Measurements from ENCODE around the gene BTBD16. TPM values are rescaled to one million over a fixed set of nuclear protein-coding genes. Genes with fewer than 3 reads are reported as not detected.

Gene BTBD16
- total and polyA plus RNA-seq, 2 experiments from 2014 or later: 0.09 to 0.16 TPM

- no peak for DNase-seq (ENCODE audit: low read depth in 1 of 2, low spot score in 1 of 2)
These were observed 65.2 kb downstream of the BTBD16 start for GRCh38 chr10:122336332-122336731.

GRCh38 chr10:122336961-122337360, 65.9 kb downstream of the BTBD16 start:
- DNase-seq (ENCODE audit: low read depth in 1 of 2, low spot score in 1 of 2): no peak
- TF ChIP-seq CTCF (IDR thresholded peaks at IDR 0.05; ENCODE audit: low read depth, low read length): no peak
- no peak overlapping the region for H3K4me3 ChIP-seq
- no peak overlapping the region for H3K27ac ChIP-seq
- no peaks in the 10 kb centered on the region for H3K27me3 ChIP-seq
- no peaks in the 10 kb centered on the region for H3K4me1 ChIP-seq (ENCODE audit: low read depth)
- H3K9me3 ChIP-seq (ENCODE audit: low read depth): no peaks in the 10 kb centered on the region
- no peaks in the 10 kb centered on the region for H3K36me3 ChIP-seq

More at GRCh38 chr10:122336332-122336731, 65.2 kb downstream of the BTBD16 start:
- no peaks in the 10 kb centered on the region for H3K9me3 ChIP-seq (ENCODE audit: low read depth)
- H3K4me1 ChIP-seq (ENCODE audit: low read depth): no peaks in the 10 kb centered on the region
- no peak overlapping the region for H3K27ac ChIP-seq
- no peaks in the 10 kb centered on the region for H3K36me3 ChIP-seq
- no peaks in the 10 kb centered on the region for H3K27me3 ChIP-seq
- H3K4me3 ChIP-seq: no peak overlapping the region
- TF ChIP-seq CTCF (IDR thresholded peaks at IDR 0.05; ENCODE audit: low read depth, low read length): no peak

GRCh38 chr10:122338609-122339441, 67.7 kb downstream of the BTBD16 start:
- Histone ChIP-seq H3K4me1 (ENCODE audit: low read depth) (no peaks in the 10 kb centered on the region), H3K9me3 (ENCODE audit: low read depth) (no peaks in the 10 kb centered on the region), H3K27ac (no peak overlapping the region), H3K36me3 (no peaks in the 10 kb centered on the region), H3K27me3 (no peaks in the 10 kb centered on the region), H3K4me3 (no peak overlapping the region)
- no peak for TF ChIP-seq CTCF (IDR thresholded peaks at IDR 0.05; ENCODE audit: low read depth, low read length)
- DNase-seq (ENCODE audit: low read depth in 1 of 2, low spot score in 1 of 2): no peak

GRCh38 chr10:122341141-122341810, 70.2 kb downstream of the BTBD16 start:
- Histone ChIP-seq H3K4me1 (ENCODE audit: low read depth) (no peaks in the 10 kb centered on the region), H3K36me3 (no peaks in the 10 kb centered on the region), H3K27me3 (no peaks in the 10 kb centered on the region), H3K27ac (no peak overlapping the region), H3K9me3 (ENCODE audit: low read depth) (no peaks in the 10 kb centered on the region), H3K4me3 (no peak overlapping the region)
- DNase-seq (ENCODE audit: low read depth in 1 of 2, low spot score in 1 of 2): peak in 1 of 2 donors; percentile 48
- no peak for TF ChIP-seq CTCF (IDR thresholded peaks at IDR 0.05; ENCODE audit: low read depth, low read length)

- Histone ChIP-seq H3K27ac (no peak overlapping the region), H3K27me3 (no peaks in the 10 kb centered on the region), H3K36me3 (no peaks in the 10 kb centered on the region), H3K4me3 (no peak overlapping the region), H3K9me3 (ENCODE audit: low read depth) (no peaks in the 10 kb centered on the region), H3K4me1 (ENCODE audit: low read depth) (no peaks in the 10 kb centered on the region)
- DNase-seq (ENCODE audit: low read depth in 1 of 2, low spot score in 1 of 2): peak; percentile 51 to 64
- TF ChIP-seq CTCF (IDR thresholded peaks at IDR 0.05; ENCODE audit: low read depth, low read length): peak; percentile 74
These were observed 71.4 kb downstream of the BTBD16 start for GRCh38 chr10:122342293-122343134.
